Thoracic aorta (tissue), 2 donors: ENCODE data around the gene OTOP3. TPM values are rescaled to one million over a fixed set of nuclear protein-coding genes. Genes with fewer than 3 reads are reported as not detected.

Experiments used
- ATAC-seq: fragments of 150-250 bp; one replicate; pipeline ENCODE4 v1.8.0; 2017; ENCODE audit warnings: low read depth; ENCODE audit not compliant: insufficient number of reproducible peaks, low FRiP score
- DNase-seq: peaks from one replicate; pipeline ENCODE4 v3.0.0-alpha.2; 2020; ENCODE audit warnings: low spot score
- H3K27ac ChIP-seq, 2 donors: fragments of 200-600 bp; sonication (generic); 1 replicate in 1 of 2; 2 replicates in 1 of 2; pipeline ENCODE4 v1.5.1; 2016; ENCODE audit warnings: mild to moderate bottlenecking in 2 of 2, moderate library complexity in 2 of 2
- H3K27me3 ChIP-seq: fragments of 200-600 bp; sonication (generic); replicated peaks from 2 replicates; pipeline ENCODE4 v1.6.0; 2016; ENCODE audit warnings: mild to moderate bottlenecking; ENCODE audit not compliant: insufficient read depth
- H3K36me3 ChIP-seq: fragments of 200-600 bp; sonication (generic); one replicate; pipeline ENCODE4 v1.5.1; 2016
- H3K4me1 ChIP-seq, 2 donors: fragments of 200-600 bp; sonication (generic); 1 replicate in 1 of 2; 2 replicates in 1 of 2; pipeline versions ENCODE4 v1.5.1 to v1.6.0; 2016; ENCODE audit warnings: low read depth in 2 of 2, mild to moderate bottlenecking in 1 of 2; ENCODE audit not compliant: control insufficient read depth in 1 of 2
- H3K4me3 ChIP-seq: fragments of 200-600 bp; sonication (generic); 2 replicates; pipeline ENCODE4 v1.5.1; 2016; ENCODE audit warnings: mild to moderate bottlenecking
- H3K9me3 ChIP-seq: fragments of 200-600 bp; sonication (generic); 2 replicates; pipeline ENCODE4 v1.5.1; 2016
- CTCF ChIP-seq: fragments of 200-600 bp; sonication (generic); IDR thresholded peaks from one replicate; pipeline ENCODE4 v1.5.1; 2019; ENCODE audit warnings: antibody characterized with exemption
- total RNA-seq, 2 donors: library from RNA; depleted of rRNA; stranded (reverse); fragments of >200 nt; gene quantifications; one replicate each; pipeline versions ENCODE4 v1.1.0 to v1.2.3, GENCODE V29; 2016

The OTOP3 gene
- total RNA-seq, 2 donors from 2014 or later, result not detected

DNA sequence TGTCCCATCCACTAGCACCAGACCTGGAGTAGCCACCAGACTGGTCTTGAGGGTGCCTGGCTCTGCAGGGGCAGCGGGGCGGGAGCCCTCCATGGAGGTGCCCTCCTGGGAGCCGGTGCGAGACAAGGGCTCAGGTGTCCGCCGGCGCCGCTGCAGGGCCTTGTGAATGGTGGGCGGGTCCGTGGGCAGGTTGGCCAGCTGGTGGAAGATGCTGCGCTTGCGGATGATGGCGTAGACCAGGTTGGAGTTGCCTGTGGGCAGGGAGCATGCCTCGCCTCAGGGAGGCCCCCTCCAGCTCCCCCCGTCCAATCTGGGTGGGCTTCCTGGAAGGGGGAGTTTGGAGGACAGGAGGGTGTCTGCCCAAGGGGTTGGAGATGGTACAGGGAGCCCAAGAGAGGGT, 18.4 kb downstream of the OTOP3 start:
- Histone ChIP-seq H3K4me3 (no peak overlapping the region), H3K27me3 (no peaks in the 10 kb centered on the region), H3K4me1 (no peaks in the 10 kb centered on the region), H3K36me3 (no peaks in the 10 kb centered on the region), H3K9me3 (no peaks in the 10 kb centered on the region), H3K27ac (no peak overlapping the region)
- no peak for DNase-seq
- TF ChIP-seq CTCF, result no peak
- ATAC-seq, result no peak

- ATAC-seq (no peak), DNase-seq (no peak)
- Histone ChIP-seq H3K27ac (no peak overlapping the region), H3K36me3 (no peaks in the 10 kb centered on the region), H3K4me1 (no peaks in the 10 kb centered on the region), H3K27me3 (no peaks in the 10 kb centered on the region), H3K4me3 (no peak overlapping the region), H3K9me3 (no peaks in the 10 kb centered on the region)
- TF ChIP-seq CTCF, result no peak
These were observed 19.1 kb downstream of the OTOP3 start for GRCh38 chr17:74954665-74955421.

DNA sequence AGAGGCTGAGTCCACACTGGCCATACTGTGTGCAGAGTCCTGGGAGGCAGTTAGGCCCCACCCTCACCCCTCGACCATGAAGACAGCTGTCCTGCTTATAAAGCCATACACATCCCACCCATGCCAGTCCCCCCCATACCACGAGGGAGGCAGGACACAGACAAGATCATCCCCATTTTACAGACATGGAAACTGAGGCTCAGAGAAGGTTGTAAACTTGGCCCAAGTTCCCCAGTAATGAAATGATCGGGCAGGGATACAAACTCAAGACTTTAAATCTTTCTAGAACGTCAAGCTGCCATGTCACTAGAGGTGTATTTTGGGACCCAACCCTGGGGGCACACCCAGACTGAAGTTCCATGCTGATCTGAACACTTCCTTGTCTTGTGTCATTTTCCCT, 20.4 kb downstream of the OTOP3 start:
- Histone ChIP-seq H3K36me3 (no peaks in the 10 kb centered on the region), H3K27ac (no peak overlapping the region), H3K9me3 (no peaks in the 10 kb centered on the region), H3K27me3 (no peaks in the 10 kb centered on the region), H3K4me1 (no peaks in the 10 kb centered on the region), H3K4me3 (no peak overlapping the region)
- ATAC-seq (no peak), DNase-seq (no peak)
- TF ChIP-seq CTCF, result no peak

GRCh38 chr17:74957935-74958740, 22.4 kb downstream of the OTOP3 start:
- H3K27me3 ChIP-seq, result no peaks in the 10 kb centered on the region
- DNase-seq, result peak; percentile 40

More at GRCh38 chr17:74957935-74958740, 22.4 kb downstream of the OTOP3 start:
- no peak for ATAC-seq
- H3K9me3 ChIP-seq, result no peaks in the 10 kb centered on the region
- no peaks in the 10 kb centered on the region for H3K4me1 ChIP-seq
- H3K27ac ChIP-seq, result no peak overlapping the region
- no peaks in the 10 kb centered on the region for H3K36me3 ChIP-seq
- no peak overlapping the region for H3K4me3 ChIP-seq
- TF ChIP-seq CTCF, result peak; percentile 97
